Skin epidermis (tissue), 12 donors: ENCODE results near the gene GALNT13.

ENCODE experiments used
- H3K27ac ChIP-seq, 21 experiments: fragments of 200-600 bp; sonication (generic) in 11 of 21; one replicate each; pipeline ENCODE4 v1.5.0; 2020; ENCODE audit warnings: mild to moderate bottlenecking in 3 of 21, inconsistent platforms in 2 of 21, moderate library complexity in 2 of 21
- H3K4me3 ChIP-seq, 7 experiments: fragments of 200-600 bp; sonication (generic) in 2 of 7; one replicate each; pipeline ENCODE4 v1.5.0; 2020; ENCODE audit warnings: inconsistent platforms in 2 of 7, mild to moderate bottlenecking in 2 of 7, moderate library complexity in 1 of 7

GALNT13 gene

DNA sequence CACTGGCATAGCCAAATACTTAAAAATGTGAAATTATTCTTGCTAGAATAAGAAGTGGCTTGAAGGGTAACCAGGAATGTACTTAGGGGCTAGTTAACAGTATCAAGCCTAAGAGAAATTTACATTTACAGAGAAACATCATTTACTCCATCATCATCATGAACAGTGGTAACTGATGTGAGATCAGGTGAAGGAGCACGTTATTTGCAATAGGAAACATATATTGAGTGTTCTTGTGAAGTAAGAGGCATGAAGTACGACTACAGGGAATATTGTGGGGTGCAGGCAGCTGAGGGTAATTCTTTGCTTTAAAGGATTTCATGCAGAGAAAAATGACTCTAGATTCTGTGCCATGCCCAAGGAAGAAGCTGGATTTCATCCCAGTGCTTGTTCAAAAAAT lies 220.8 kb downstream of the GALNT13 start:
- Histone ChIP-seq H3K4me3 (no peak overlapping the region), H3K27ac (no peak overlapping the region)

GRCh38 chr2:154093856-154094255 lies 222.1 kb downstream of the GALNT13 start:
- H3K4me3 ChIP-seq: no peak overlapping the region
- no peak overlapping the region for H3K27ac ChIP-seq

- H3K27ac ChIP-seq: no peak overlapping the region
- H3K4me3 ChIP-seq: no peak overlapping the region
Measured at GRCh38 chr2:154097833-154098398, 226.2 kb downstream of the GALNT13 start.

DNA sequence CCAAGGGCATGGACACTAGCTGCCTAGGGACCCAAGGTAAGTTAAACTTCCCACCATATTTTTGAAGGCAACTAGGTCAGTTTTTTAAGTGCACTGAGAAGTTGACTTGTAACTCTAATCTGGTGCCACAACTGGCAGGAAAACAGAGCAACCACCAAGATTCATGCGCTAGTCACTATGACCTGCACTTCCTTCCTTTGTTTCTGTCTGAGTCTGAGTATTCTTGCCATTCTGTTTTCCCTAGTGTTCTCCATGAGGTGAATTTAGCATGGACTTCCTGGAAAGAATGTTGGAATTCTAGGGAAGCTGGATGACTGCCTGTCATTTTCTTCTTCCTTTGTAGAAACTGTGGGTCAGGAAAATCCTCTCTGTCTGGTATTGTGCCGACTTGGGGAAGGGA lies 249.0 kb downstream of the GALNT13 start:
- no peak overlapping the region for H3K4me3 ChIP-seq
- H3K27ac ChIP-seq: no peak overlapping the region

GRCh38 chr2:154125891-154126290 lies 254.2 kb downstream of the GALNT13 start:
- no peak overlapping the region for H3K27ac ChIP-seq
- H3K4me3 ChIP-seq: no peak overlapping the region

DNA sequence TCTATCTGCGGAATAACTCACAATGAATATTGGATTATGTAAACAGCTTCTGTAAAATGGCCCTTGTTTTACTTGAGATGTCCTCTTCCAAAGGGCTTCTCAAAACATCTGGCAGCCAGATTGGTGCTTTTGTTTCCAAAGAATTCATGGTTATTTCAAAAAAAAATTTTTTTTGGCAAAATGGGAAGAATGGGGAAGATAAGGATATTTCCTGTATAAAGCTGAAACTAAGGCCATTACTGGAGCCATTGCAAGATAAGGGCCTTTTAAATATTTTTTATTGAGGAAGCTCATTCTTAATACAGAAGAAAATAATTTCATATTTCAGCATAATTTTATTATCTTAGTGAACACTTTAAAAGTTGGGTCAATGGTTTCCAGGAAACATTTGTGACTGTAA lies 259.1 kb downstream of the GALNT13 start:
- Histone ChIP-seq H3K4me3 (no peak overlapping the region), H3K27ac (no peak overlapping the region)

- Histone ChIP-seq H3K4me3 (no peak overlapping the region), H3K27ac (no peak overlapping the region)
Measured at GRCh38 chr2:154132827-154133226, 261.1 kb downstream of the GALNT13 start.

GRCh38 chr2:154133823-154134222 lies 262.1 kb downstream of the GALNT13 start:
- no peak overlapping the region for H3K27ac ChIP-seq
- no peak overlapping the region for H3K4me3 ChIP-seq

DNA sequence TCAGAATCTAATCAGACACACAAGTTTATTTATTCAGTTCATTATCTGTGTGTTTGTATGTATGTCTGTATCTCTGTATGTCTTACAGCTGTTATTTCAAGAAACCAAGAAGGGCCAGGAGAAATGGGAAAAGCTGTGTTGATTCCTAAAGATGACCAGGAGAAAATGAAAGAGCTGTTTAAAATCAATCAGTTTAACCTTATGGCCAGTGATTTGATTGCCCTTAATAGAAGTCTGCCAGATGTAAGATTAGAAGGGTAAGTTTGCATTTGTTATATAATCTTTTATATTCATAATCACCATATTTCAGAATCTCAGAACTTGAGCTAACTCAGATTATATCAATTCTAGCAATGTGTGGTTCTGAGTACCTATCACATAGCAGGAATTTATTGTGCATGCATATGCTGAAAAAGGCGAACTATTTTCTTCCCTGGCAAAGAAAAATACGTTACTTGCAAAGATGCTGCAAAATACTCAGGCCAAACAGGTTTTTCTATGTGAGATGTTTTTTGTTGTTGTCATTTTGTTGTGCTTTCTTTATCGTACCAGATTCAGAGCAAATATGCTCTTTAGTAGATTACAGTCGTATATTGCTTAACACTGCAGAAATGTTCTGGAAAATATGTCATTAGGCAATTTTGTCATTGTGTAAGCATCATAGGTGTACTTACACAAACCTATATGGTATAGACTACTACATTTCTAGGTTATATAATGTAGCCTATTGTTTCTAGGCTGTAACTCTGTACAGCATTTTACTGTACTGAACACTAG lies 268.7 kb downstream of the GALNT13 start:
- H3K27ac ChIP-seq: no peak overlapping the region
- no peak overlapping the region for H3K4me3 ChIP-seq

DNA sequence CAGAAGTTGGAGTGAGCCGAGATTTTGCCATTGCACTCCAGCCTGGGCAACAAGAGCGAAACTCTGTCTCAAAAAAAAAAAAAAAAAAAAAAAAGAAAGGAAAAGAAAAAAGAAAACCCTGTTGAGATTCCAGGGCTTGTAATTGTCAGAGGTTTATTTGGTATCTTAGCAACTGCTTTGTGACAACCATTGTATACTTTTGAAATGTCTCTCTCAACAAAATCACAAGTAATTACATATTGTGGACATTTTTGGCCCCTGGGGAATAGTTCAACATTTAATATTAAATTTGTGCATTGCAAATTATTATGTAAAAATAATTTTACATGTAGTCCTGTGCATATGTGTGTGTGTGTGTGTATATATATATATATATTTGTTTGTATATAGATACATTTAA lies 270.8 kb downstream of the GALNT13 start:
- H3K4me3 ChIP-seq: no peak overlapping the region
- H3K27ac ChIP-seq: no peak overlapping the region

GRCh38 chr2:154143105-154143504 lies 271.4 kb downstream of the GALNT13 start:
- no peak overlapping the region for H3K4me3 ChIP-seq
- H3K27ac ChIP-seq: peak overlapping the region in 1 of 21 experiments; percentile 67

GRCh38 chr2:154158101-154158500 lies 286.4 kb downstream of the GALNT13 start:
- H3K27ac ChIP-seq: no peak overlapping the region
- no peak overlapping the region for H3K4me3 ChIP-seq

GRCh38 chr2:154161286-154161685 lies 289.6 kb downstream of the GALNT13 start:
- Histone ChIP-seq H3K4me3 (no peak overlapping the region), H3K27ac (no peak overlapping the region)

GRCh38 chr2:154170400-154170799 lies 298.7 kb downstream of the GALNT13 start:
- Histone ChIP-seq H3K27ac (no peak overlapping the region), H3K4me3 (no peak overlapping the region)

DNA sequence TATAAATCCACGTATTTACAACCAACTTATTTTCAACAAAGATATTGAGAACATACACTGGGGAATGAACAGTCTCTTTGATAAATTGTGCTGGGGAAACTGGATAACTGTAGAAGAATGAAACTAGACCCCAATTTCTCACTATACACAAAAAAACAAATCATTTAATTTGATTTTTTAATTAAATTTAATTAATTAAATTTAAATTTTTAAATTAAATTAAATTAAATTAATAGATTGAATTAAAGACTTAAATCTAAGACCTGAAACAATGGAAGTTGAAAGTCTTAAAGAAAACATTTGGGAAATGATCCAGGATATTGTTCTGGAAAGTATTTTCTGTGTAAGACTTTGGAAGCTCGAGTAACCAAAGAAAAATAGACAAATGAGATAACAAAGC lies 301.4 kb downstream of the GALNT13 start:
- H3K4me3 ChIP-seq: no peak overlapping the region
- H3K27ac ChIP-seq: no peak overlapping the region

DNA sequence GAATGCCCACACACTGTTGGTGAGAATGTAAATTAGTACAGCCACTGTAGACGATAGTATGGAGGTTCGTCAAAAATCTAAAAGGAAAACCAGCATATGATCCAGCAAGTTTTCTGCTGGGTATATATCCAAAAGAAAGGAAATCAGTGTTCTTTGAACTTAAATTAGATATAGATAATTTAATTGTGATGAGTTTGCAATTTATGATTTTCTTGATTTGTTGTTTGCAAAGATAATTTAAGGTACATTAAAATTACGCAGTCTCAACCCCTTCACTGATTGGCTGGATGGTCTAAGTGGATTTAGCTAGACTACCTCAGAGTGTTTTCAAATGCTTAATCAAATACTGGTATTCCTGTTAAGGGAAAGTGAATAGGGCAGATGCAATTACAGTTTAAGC lies 302.2 kb downstream of the GALNT13 start:
- Histone ChIP-seq H3K27ac (no peak overlapping the region), H3K4me3 (no peak overlapping the region)

GRCh38 chr2:154182008-154182407 lies 310.3 kb downstream of the GALNT13 start:
- no peak overlapping the region for H3K27ac ChIP-seq

GRCh38 chr2:154187948-154188347 lies 316.2 kb downstream of the GALNT13 start:
- H3K4me3 ChIP-seq: no peak overlapping the region
- H3K27ac ChIP-seq: no peak overlapping the region

More at GRCh38 chr2:154182008-154182407, 310.3 kb downstream of the GALNT13 start:
- H3K4me3 ChIP-seq: no peak overlapping the region

GRCh38 chr2:154189953-154190352 lies 318.2 kb downstream of the GALNT13 start:
- no peak overlapping the region for H3K4me3 ChIP-seq
- H3K27ac ChIP-seq: no peak overlapping the region

DNA sequence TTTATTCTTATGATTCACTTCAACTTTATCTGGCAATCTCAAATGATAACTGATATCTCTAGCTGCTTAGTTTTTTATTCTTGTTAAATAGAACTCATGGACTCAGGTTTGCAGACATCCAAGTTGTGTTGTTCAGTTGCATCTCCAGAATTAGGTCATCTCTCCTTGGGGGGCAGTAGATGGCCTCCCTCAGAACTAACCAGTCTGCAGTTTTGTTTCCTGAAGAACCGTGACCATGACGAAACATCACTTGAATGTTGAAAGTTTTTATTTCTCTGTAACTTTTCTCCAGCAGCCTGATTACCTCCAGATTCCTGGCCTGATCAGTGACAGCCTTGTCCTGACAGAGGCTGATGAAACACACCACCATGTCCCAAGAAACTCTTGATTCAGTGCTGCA lies 321.5 kb downstream of the GALNT13 start:
- Histone ChIP-seq H3K4me3 (no peak overlapping the region), H3K27ac (no peak overlapping the region)

DNA sequence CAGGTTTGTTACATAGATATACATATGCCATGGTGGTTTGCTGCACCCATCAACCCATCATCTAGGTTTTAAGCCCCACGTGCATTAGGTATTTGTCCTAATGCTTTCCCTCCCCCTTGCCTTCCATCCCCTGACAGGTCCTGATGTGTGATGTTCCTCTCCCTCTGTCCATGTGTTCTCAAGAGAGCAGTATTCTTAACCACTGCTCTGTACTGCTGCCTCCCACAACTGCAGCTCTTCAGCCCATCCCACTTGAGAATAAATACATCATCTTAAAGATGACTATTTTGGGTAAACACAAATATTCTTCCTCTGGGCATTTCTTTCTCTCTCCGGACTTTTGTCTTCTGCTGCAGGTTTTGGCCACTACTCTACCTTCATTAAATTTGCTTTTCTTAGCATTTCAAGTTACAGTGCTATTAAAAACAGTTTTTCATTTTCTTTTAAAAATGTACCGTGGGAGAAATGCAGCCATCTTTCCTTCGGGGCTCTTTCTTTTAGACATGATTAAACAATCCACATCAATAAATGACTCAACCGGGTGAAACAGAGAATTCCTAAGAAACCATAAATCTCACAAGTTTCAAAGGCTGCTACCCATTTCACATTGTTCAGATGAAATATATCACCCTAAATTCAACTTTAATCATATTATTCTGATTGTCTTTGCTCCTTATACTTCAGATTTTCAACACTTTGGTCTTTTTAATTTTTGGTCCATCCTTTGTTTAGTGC lies 323.4 kb downstream of the GALNT13 start:
- H3K27ac ChIP-seq: no peak overlapping the region
- H3K4me3 ChIP-seq: no peak overlapping the region
